SK-N-SH treated with all-trans-retinoic acid at 6 μM for 48 hours (cell line): ENCODE results near the gene FAM89B.

ENCODE experiments used
- ARNTL ChIP-seq: fragments of 450-650 bp; formaldehyde crosslinking; IDR thresholded peaks from 2 replicates; pipeline ENCODE4 v1.5.0; 2020; ENCODE audit warnings: low read depth, mild to moderate bottlenecking, moderate library complexity, borderline replicate concordance
- CREB5 ChIP-seq: fragments of 250-450 bp; sonication (Bioruptor Pico); IDR thresholded peaks from 2 replicates; pipeline ENCODE4 v1.5.1; 2020; ENCODE audit warnings: low read depth, mild to moderate bottlenecking, moderate library complexity
- ZFP3 ChIP-seq: fragments of 250-450 bp; sonication (Bioruptor Pico); IDR thresholded peaks from 2 replicates; pipeline ENCODE4 v1.5.0; 2020; ENCODE audit warnings: mild to moderate bottlenecking, moderate library complexity

GRCh38 chr11:65529475-65530156, 42.7 kb upstream of the FAM89B start:
- no peak for TF ChIP-seq CREB5 (CRISPR knock-in tag)
- no peak for TF ChIP-seq ZFP3
- TF ChIP-seq ARNTL (CRISPR knock-in tag), result no peak
